HG03103 (cell line): ENCODE results near the gene ADARB2.

Source experiments
- ATAC-seq: cut with Tn5 transposase; IDR thresholded peaks from one replicate; pipeline ENCODE4 v1.9.1; 2021; ENCODE audit warnings: low read depth; ENCODE audit not compliant: unreplicated experiment

ADARB2 gene

GRCh38 chr10:1190791-1191490 lies 546.4 kb downstream of the ADARB2 start:
- no peak for ATAC-seq

- no peak for ATAC-seq
These were observed 547.3 kb downstream of the ADARB2 start for GRCh38 chr10:1190052-1190395.

- ATAC-seq, result no peak
These were observed 547.9 kb downstream of the ADARB2 start for GRCh38 chr10:1189166-1190051.

- no peak for ATAC-seq
These were observed 548.7 kb downstream of the ADARB2 start for GRCh38 chr10:1188558-1189135.

- ATAC-seq, result no peak
These were observed 549.3 kb downstream of the ADARB2 start for GRCh38 chr10:1187855-1188557.

GRCh38 chr10:1187151-1187854 lies 550.0 kb downstream of the ADARB2 start:
- ATAC-seq, result no peak

GRCh38 chr10:1186683-1186990 lies 550.7 kb downstream of the ADARB2 start:
- no peak for ATAC-seq

GRCh38 chr10:1185911-1186682 lies 551.2 kb downstream of the ADARB2 start:
- ATAC-seq, result no peak

- no peak for ATAC-seq
These were observed 552.5 kb downstream of the ADARB2 start for GRCh38 chr10:1184541-1185430.

GRCh38 chr10:1183701-1184100 lies 553.6 kb downstream of the ADARB2 start:
- no peak for ATAC-seq

GRCh38 chr10:1183033-1183396 lies 554.3 kb downstream of the ADARB2 start:
- no peak for ATAC-seq

- no peak for ATAC-seq
These were observed 554.9 kb downstream of the ADARB2 start for GRCh38 chr10:1182280-1183032.

GRCh38 chr10:1180836-1181235 lies 556.5 kb downstream of the ADARB2 start:
- ATAC-seq, result no peak

- no peak for ATAC-seq
These were observed 557.1 kb downstream of the ADARB2 start for GRCh38 chr10:1180071-1180730.

GRCh38 chr10:1179346-1180070 lies 557.8 kb downstream of the ADARB2 start:
- ATAC-seq, result no peak

- no peak for ATAC-seq
These were observed 558.8 kb downstream of the ADARB2 start for GRCh38 chr10:1178506-1178905.

- no peak for ATAC-seq
These were observed 559.4 kb downstream of the ADARB2 start for GRCh38 chr10:1177936-1178335.
